H9 (cell line): ENCODE data around the gene CACNA1D. TPM values are rescaled to one million over a fixed set of nuclear protein-coding genes. Genes with fewer than 3 reads are reported as not detected.

Experiments used
- DNase-seq: peaks from one replicate; pipeline ENCODE4 v3.0.0-alpha.2; 2017
- H2AFZ ChIP-seq: one replicate; pipeline ENCODE4 v1.6.1; 2013; ENCODE audit warnings: mild to moderate bottlenecking, low read length, control low read depth, moderate library complexity
- H2AK5ac ChIP-seq: 2 replicates; pipeline ENCODE4 v1.6.1; 2013; ENCODE audit warnings: low read length, control low read depth, mixed read lengths; ENCODE audit not compliant: insufficient read length
- H2BK120ac ChIP-seq: one replicate; pipeline ENCODE4 v1.6.1; 2013; ENCODE audit warnings: low read depth, mild to moderate bottlenecking, low read length, control low read depth, inconsistent platforms; ENCODE audit not compliant: poor library complexity, severe bottlenecking
- H2BK12ac ChIP-seq: 2 replicates; pipeline ENCODE4 v1.6.1; 2013; ENCODE audit warnings: low read length, control low read depth, mixed read lengths, low read depth; ENCODE audit not compliant: insufficient read length
- H2BK15ac ChIP-seq: 2 replicates; pipeline ENCODE4 v1.6.1; 2013; ENCODE audit warnings: low read depth, low read length, control low read depth
- H2BK20ac ChIP-seq: one replicate; pipeline ENCODE4 v1.6.1; 2013; ENCODE audit warnings: low read depth, mild to moderate bottlenecking, low read length, control low read depth, inconsistent platforms; ENCODE audit not compliant: poor library complexity, severe bottlenecking
- H2BK5ac ChIP-seq: 2 replicates; pipeline ENCODE4 v1.6.1; 2013; ENCODE audit warnings: low read length, control low read depth, mixed read lengths; ENCODE audit not compliant: insufficient read length
- H3K14ac ChIP-seq: 2 replicates; pipeline ENCODE4 v1.6.1; 2013; ENCODE audit warnings: low read length, control low read depth; ENCODE audit not compliant: insufficient read depth
- H3K18ac ChIP-seq: 2 replicates; pipeline ENCODE4 v1.6.1; 2013; ENCODE audit warnings: low read depth, mild to moderate bottlenecking, mixed read lengths, low read length, control low read depth; ENCODE audit not compliant: insufficient read length
- H3K23ac ChIP-seq: 2 replicates; pipeline ENCODE4 v1.6.1; 2013; ENCODE audit warnings: low read length, control low read depth, mixed read lengths, low read depth; ENCODE audit not compliant: insufficient read length
- H3K23me2 ChIP-seq: 2 replicates; pipeline ENCODE4 v1.6.1; 2013; ENCODE audit warnings: low read depth, mild to moderate bottlenecking, mixed read lengths, low read length, control low read depth; ENCODE audit not compliant: insufficient read length, poor library complexity, severe bottlenecking
- H3K27ac ChIP-seq: 2 replicates; pipeline ENCODE4 v1.5.1; 2013; ENCODE audit warnings: low read length, control low read depth, mixed read lengths, low read depth; ENCODE audit not compliant: insufficient read length
- H3K27me3 ChIP-seq: 2 replicates; pipeline ENCODE4 v1.6.1; 2013; ENCODE audit warnings: low read length, control low read depth, inconsistent platforms; ENCODE audit not compliant: insufficient read depth
- H3K4ac ChIP-seq: 2 replicates; pipeline ENCODE4 v1.6.1; 2013; ENCODE audit warnings: low read depth, mild to moderate bottlenecking, control low read depth, inconsistent platforms, low read length, moderate library complexity
- H3K4me1 ChIP-seq: 2 replicates; pipeline ENCODE4 v1.6.1; 2013; ENCODE audit warnings: low read length, control low read depth, inconsistent platforms; ENCODE audit not compliant: insufficient read depth
- H3K4me2 ChIP-seq: 2 replicates; pipeline ENCODE4 v1.6.1; 2013; ENCODE audit warnings: low read length, control low read depth, mixed read lengths; ENCODE audit not compliant: insufficient read length, insufficient read depth
- H3K56ac ChIP-seq: 2 replicates; pipeline ENCODE4 v1.6.1; 2013; ENCODE audit warnings: low read depth, mild to moderate bottlenecking, mixed read lengths, low read length, control low read depth; ENCODE audit not compliant: insufficient read length
- H3K79me1 ChIP-seq: 2 replicates; pipeline ENCODE4 v1.6.1; 2013; ENCODE audit warnings: low read depth, mild to moderate bottlenecking, moderate library complexity, low read length, control low read depth, inconsistent platforms; ENCODE audit not compliant: insufficient read depth, poor library complexity, severe bottlenecking
- H3K79me2 ChIP-seq: 2 replicates; pipeline ENCODE4 v1.6.1; 2013; ENCODE audit warnings: low read length, control low read depth, inconsistent platforms; ENCODE audit not compliant: insufficient read depth
- H3K9ac ChIP-seq: 2 replicates; pipeline ENCODE4 v1.6.1; 2013; ENCODE audit warnings: low read length, control low read depth, mixed read lengths; ENCODE audit not compliant: insufficient read length; ENCODE audit errors: extremely low read depth
- H3K9me3 ChIP-seq: one replicate; pipeline ENCODE4 v1.6.1; 2013; ENCODE audit warnings: low read depth, low read length, inconsistent platforms; ENCODE audit not compliant: control insufficient read depth
- H3T11ph ChIP-seq: one replicate; pipeline ENCODE4 v1.6.1; 2013; ENCODE audit warnings: mild to moderate bottlenecking, low read length, control low read depth, inconsistent platforms
- H4K20me1 ChIP-seq: one replicate; pipeline ENCODE4 v1.6.1; 2013; ENCODE audit not compliant: control insufficient read depth, insufficient read length, insufficient read depth
- H4K5ac ChIP-seq: 2 replicates; pipeline ENCODE4 v1.6.1; 2013; ENCODE audit warnings: low read depth, mild to moderate bottlenecking, mixed read lengths, low read length, control low read depth; ENCODE audit not compliant: insufficient read length
- H4K8ac ChIP-seq: replicated peaks from 2 replicates; pipeline ENCODE4 v1.6.1; 2013; ENCODE audit warnings: low read length, control low read depth, mixed read lengths, low read depth; ENCODE audit not compliant: insufficient read length
- H4K91ac ChIP-seq: 2 replicates; pipeline ENCODE4 v1.6.1; 2013; ENCODE audit warnings: low read depth, mild to moderate bottlenecking, moderate library complexity, mixed read lengths, low read length, control low read depth; ENCODE audit not compliant: insufficient read length
- H3K27ac Mint-ChIP-seq, 3 experiments: 2 replicates in 2 of 3; 3 replicates in 1 of 3; pipeline ENCODE4 v1.8.0; 2020 to 2021; ENCODE audit warnings: mixed read lengths in 3 of 3, mild to moderate bottlenecking in 1 of 3, moderate library complexity in 1 of 3
- H3K27me3 Mint-ChIP-seq: 2 replicates; pipeline ENCODE4 v1.8.0; 2021; ENCODE audit warnings: low read depth, mild to moderate bottlenecking, moderate library complexity, mixed read lengths
- H3K36me3 Mint-ChIP-seq, 3 experiments: 2 replicates in 2 of 3; 3 replicates in 1 of 3; pipeline ENCODE4 v1.8.0; 2020 to 2021; ENCODE audit warnings: low read depth in 3 of 3, mixed read lengths in 3 of 3; ENCODE audit not compliant: insufficient read depth in 1 of 3
- H3K4me1 Mint-ChIP-seq, 2 experiments: 2 replicates each; pipeline ENCODE4 v1.8.0; 2020; ENCODE audit warnings: mixed read lengths in 2 of 2
- H3K4me3 Mint-ChIP-seq, 2 experiments: 2 replicates in 1 of 2; 3 replicates in 1 of 2; pipeline ENCODE4 v1.8.0; 2020 to 2021; ENCODE audit warnings: mild to moderate bottlenecking in 2 of 2, mixed read lengths in 2 of 2, moderate library complexity in 1 of 2
- H3K9me3 Mint-ChIP-seq, 2 experiments: 2 replicates in 1 of 2; 3 replicates in 1 of 2; pipeline ENCODE4 v1.8.0; 2020; ENCODE audit warnings: mild to moderate bottlenecking in 2 of 2, mixed read lengths in 2 of 2, moderate library complexity in 1 of 2
- CTCF ChIP-seq: fragments of 200-600 bp; sonication (generic); conservative IDR thresholded peaks from 3 replicates; pipeline ENCODE4 v1.8.0; 2021; ENCODE audit warnings: antibody characterized with exemption, mild to moderate bottlenecking
- WGBS: extraction: QIAGEN DNeasy Blood & Tissue Kit; methylation state at CpG from one replicate; pipeline ENCODE4 v1.1.7; 2013; ENCODE audit warnings: missing lambda C conversion rate, low lambda C conversion rate, mixed read lengths; ENCODE audit not compliant: insufficient read length; ENCODE audit errors: extremely low coverage; 5-methylcytosine and 5-hydroxymethylcytosine counted together
- total RNA-seq: library from RNA; stranded (reverse); gene quantifications from 2 replicates; pipeline ENCODE4 v1.2.1, GENCODE V29; 2021

The CACNA1D gene
- total RNA-seq, 1 experiment from 2014 or later, result 3.5 TPM

GRCh38 chr3:53801319-53801718 lies 306.9 kb downstream of the CACNA1D start:
- Histone ChIP-seq H3K79me1 (no peaks in the 10 kb centered on the region), H3K56ac (no peak overlapping the region), H4K5ac (no peak overlapping the region), H3K23me2 (no peaks in the 10 kb centered on the region), H3T11ph (no peak overlapping the region), H2BK5ac (no peak overlapping the region), H3K23ac (no peak overlapping the region), H3K4me2 (no peak overlapping the region), H2BK120ac (no peak overlapping the region), H4K8ac (no peak overlapping the region), H2BK12ac (no peak overlapping the region), H3K4ac (no peak overlapping the region), H3K14ac (no peak overlapping the region), H3K9ac (no peak overlapping the region), H3K79me2 (no peaks in the 10 kb centered on the region), H3K9me3 (no peaks in the 10 kb centered on the region), H3K27ac (no peak overlapping the region), H4K91ac (no peak overlapping the region), H2AFZ (no peak overlapping the region), H2AK5ac (no peak overlapping the region), H2BK20ac (no peak overlapping the region), H2BK15ac (no peak overlapping the region), H3K18ac (no peak overlapping the region), H3K4me1 (no peaks in the 10 kb centered on the region; the same call in 1 of the 2 replicates), H4K20me1 (no peaks in the 10 kb centered on the region), H3K27me3 (no peaks in the 10 kb centered on the region)
- Mint-ChIP-seq H3K9me3 (no peaks in the 10 kb centered on the region), H3K4me3 (no peak overlapping the region), H3K36me3 (no peaks in the 10 kb centered on the region), H3K27me3 (no peaks in the 10 kb centered on the region; the same call in 1 of the 2 replicates), H3K4me1 (peaks cover 14 to 18% of the 10 kb centered on the region in 2 experiments), H3K27ac (no peak overlapping the region)
- no peak for DNase-seq
- WGBS, result no CpG with 5 or more reads among the region's 9 CpGs
- TF ChIP-seq CTCF, result no peak
